GM21825 (cell line): ENCODE measurements around the gene CRB2.

Experiments
- ATAC-seq: cut with Tn5 transposase; IDR thresholded peaks from one replicate; pipeline ENCODE4 v1.9.1; 2021; ENCODE audit warnings: mild to moderate bottlenecking, moderate library complexity; ENCODE audit not compliant: unreplicated experiment

Gene CRB2

DNA sequence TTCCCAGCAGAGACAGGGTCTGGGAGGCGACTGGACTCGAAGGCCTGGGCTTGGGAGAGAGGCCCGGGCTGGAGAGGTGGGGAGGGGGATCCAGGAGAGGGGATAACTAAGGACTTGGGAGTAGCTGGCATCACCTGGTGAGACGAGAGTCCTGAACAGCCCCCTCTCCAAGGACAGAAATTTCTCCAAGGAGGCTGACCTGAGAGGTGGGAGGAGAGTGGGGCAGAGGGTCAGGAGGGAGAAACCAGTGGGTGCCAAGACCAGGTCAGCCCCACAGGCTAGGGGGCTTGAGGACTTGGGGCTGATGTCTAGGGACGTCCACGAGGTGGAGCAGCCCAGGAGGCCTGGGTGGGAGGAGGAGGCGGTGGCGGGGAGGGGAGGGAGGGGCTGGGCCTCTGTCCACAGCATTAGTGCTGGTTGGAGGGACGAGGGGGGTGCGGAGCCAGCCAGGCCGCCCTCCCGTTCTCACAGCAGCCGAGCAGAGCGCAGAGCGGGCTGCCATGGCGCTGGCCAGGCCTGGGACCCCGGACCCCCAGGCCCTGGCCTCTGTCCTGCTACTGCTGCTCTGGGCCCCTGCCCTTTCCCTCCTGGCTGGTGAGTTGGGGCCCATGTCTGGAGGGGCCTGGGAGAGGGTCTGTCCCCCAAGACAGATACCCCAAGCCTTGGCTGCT, at the start of gene CRB2:
CRB2 (plus strand) TSS at position 437 of the 671 bp plus-strand sequence; CDS start at position 501, 64 bp downstream.
- ATAC-seq = no peak

- ATAC-seq = no peak
Observed at GRCh38 chr9:123309611-123310010, 46.4 kb upstream of the CRB2 start.

DNA sequence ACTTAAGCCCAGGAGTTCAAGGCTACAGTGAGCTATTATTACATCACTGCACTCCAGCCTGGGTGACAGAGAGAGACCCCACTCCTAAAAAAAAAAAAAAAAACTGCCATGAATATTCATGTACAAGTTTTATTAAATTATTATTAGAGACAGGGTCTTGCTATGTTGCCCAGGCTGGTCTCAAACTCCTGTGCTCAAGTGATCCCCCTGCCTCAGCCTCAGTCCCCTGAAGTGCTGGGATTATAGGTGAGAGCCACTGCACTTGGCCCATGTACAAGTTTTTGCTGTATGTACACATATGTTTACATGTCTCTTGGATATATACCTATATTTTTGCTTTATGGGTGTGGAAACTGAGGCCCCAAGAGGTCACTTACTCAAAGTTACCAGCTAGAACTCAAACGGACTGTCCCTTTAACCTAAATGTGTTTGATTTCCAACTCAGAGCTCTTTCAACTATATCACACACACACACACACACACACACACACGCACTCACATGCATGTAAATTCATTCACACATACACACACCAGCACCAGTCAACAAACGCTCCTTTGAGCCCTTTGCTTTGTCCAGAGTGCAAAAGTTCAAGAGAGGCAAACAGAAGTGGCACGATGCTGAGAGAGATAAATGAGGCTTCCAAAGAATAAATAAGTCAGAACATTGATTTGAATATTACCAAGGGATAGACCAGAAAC, 45.3 kb upstream of the CRB2 start:
- no peak for ATAC-seq

DNA sequence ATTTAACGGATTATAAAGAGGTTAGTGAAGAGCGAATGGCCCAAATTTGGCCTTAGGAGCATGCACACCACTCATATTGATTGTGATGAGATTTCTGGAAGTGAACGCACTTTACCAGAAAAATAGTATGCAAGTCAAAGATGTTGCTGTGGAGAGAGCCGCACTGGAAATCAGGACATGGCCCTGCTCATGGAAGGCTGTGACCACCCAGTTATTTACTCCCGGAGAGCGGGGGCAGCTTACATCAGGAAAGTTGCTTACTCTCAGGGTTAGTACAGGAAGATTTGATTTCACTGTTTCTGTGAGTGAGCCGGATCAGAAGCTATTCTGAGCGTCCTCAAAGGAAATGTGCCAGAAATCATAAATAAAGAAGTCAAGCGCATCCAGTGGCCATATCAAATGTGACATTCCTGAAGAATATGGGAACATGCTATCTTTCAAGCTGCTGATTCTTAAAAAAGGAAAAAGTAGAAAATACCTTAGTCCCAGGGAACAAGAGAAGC, 44.7 kb upstream of the CRB2 start:
- ATAC-seq = no peak

- no peak for ATAC-seq
Observed at GRCh38 chr9:123312306-123312877, 43.6 kb upstream of the CRB2 start.

DNA sequence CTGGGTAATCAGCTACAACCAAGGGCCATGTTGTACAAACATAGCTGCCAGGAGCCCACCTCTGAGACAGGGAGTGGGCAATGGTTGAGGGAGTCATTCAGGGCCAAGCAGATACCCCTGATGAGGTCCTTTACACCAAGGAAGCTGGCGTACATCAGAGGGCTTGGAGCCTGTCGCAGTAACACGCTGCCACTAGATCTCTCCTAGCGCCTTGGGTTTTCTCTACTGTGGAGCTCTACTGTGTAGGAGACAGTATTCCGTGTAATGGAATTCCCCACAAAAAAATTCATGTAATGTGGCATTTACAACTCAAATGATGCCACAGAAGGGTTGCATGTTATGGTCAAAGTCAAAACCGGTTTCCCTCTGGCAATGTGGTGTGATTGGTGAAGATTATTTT, 41.4 kb upstream of the CRB2 start:
- ATAC-seq = no peak

DNA sequence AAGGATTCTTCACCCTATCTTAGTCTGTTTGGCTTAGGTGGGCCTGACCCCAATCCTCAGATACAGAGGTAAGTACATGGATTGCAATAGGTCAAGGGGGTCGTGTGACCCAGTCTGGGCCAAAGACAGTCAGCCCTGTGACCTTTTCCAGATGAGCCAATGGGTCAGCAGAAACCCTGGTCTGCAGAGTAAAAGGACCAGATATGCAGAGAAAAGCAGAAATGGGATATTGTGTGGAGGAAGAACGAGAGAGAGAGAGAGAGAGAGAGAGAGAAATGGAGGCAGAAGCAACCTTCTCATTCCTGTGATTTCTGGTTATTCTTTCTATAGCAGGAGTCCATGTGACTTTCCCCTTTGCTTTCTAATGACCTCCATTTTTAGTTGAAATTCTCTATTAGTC, 40.4 kb upstream of the CRB2 start:
- no peak for ATAC-seq

- no peak for ATAC-seq
Observed at GRCh38 chr9:123316053-123316718, 39.8 kb upstream of the CRB2 start.

GRCh38 chr9:123318202-123318601, 37.8 kb upstream of the CRB2 start:
- peak; percentile 59 for ATAC-seq

DNA sequence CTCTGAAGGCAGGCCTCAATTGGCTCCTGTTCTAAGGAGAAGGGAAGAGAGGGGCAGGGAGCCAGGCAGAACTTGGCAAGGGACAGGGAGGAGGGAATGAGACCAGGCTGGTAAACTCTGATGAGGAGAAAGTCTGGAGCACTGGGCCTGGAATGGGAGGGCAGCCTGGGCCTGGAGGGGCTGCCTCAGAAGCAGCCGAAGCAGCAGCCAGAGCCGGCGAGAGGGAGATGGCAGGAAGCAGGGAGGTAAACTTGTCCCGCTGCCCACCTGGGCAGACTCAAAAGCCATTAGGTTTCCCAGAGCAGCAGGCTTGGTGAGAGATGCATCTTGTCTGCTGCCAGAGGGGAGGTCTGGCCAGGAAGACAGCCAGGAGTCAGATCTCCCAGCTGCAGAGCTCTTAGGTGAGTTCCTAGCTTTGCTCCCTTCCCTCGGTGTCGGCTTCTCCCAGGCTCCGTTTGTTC, 37.0 kb upstream of the CRB2 start:
- no peak for ATAC-seq

GRCh38 chr9:123319541-123320339, 36.3 kb upstream of the CRB2 start:
- ATAC-seq = no peak

GRCh38 chr9:123320814-123321213, 35.2 kb upstream of the CRB2 start:
- no peak for ATAC-seq

DNA sequence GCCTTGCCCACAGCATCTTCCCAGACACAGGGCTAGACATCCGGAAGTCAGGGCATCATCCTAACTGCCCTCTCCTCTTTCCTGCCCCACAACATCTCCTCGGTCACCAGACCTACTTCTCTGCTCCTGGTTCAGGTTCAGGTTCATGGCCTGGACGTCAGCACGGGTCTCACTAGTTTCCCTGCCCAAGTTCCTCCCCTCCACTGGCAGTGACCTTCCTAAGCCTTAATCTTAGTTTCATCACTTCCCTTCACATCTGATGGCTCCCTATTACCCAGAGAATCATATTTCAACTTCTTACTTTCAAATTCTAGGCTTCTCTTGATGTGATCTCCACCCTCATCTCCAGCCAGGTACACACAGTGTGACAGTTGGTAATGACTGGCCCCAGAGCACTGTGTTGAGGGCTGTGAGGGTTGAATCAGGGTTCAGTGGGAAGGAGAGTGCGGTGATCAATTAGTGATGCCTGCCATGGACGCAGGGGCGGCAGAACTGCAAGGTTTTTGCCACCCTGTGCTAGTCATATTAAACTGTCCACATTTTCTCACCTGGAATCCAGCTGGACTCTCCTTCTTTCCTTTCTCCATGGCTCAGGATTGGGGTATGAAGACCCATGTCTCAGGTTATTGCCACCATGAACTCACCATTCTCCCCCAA, 34.3 kb upstream of the CRB2 start:
- no peak for ATAC-seq

DNA sequence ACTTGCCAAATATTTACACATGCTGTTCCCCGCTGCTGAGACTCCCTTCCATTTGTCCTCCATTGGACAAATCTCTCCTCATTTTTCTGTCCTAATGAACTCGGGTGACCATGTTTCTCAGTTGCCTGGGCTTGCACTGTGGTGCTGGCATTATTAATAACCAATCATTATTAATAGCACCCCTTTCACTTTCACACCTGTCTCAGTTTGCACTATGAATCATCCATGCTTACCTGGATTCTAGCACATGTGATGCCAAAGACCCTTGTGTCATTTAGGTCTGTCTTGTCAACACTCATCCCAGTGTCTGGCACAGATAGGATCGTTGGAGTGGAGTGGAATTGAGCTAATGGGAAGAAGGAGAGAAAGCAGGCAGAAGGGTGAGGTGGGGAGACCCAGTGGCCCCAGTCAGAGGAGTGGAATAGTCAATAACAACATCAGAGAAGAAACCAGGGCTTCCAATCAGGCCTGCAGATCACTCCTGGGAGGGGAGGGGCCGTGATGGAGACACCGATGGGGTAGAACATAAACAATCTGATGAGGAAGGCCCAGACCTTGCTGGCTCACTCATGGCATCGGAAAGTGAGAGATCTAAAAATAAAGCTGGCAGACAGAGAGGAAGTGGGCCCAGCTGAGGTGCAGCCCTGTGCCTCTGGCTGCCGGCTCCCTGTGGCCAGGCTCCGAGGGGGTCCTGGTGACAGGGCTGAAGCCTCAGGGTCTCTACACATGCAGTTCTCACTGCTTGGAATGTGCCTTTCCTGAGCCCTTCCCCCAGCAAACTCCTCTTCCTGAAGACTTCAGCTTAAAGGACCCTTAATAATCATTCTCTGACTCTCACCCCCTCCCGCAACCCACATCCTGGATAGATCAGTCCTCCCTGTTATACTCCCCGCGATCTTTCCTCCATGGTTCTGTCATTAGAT, 33.5 kb upstream of the CRB2 start:
- ATAC-seq = peak; percentile 48

- no peak for ATAC-seq
Observed at GRCh38 chr9:123323196-123324013, 32.6 kb upstream of the CRB2 start.

DNA sequence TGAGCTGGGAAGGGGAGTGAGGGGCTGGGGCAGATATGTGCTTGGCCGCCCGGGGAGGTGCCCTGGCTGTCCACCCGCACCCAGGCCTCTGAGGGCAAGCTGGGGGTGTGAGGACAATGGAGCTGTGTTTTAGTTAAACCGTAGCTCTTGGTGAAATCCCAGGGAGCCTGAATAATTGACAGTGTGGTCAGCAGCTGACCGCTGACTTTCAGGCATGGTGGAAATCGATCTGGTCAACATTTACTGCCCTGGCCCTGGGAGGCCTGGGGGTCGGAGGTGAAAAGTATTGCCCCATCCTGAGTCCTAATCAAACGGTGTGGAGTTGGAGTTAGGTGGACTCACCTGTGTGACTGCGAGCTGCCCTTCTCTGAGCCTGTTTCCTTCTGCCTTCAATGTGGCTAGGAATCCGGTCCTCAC, 31.2 kb upstream of the CRB2 start:
- ATAC-seq = no peak

- no peak for ATAC-seq
Observed at GRCh38 chr9:123326187-123326586, 29.8 kb upstream of the CRB2 start.

DNA sequence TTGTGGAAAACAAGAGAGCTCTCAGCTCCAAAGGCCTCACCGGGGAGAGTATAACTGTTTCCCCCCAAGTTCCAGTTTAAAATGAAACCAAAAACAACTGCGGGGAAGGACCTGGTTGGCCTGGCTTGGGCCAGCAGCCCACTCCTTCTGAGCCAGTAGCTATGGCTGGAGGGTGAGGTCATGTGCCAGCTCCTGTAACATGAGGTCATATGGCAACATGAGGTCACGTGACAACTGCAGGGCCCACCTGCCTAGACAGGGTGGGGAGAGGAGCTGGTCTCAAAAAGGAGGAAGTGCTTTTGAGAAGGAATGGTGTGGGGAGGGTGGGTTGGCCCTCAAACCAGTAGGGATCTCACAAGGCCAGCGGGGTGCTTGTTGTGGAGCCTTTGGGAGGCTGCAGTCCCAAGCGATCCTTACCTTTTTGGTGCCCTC, 29.3 kb upstream of the CRB2 start:
- peak; percentile 50 for ATAC-seq
